Dermis blood vessel endothelial cell (primary cell): ENCODE data around the gene OTUD7B. TPM values are rescaled to one million over a fixed set of nuclear protein-coding genes. Genes with fewer than 3 reads are reported as not detected.
"Not testable (repeated sequence)": the region's sequence is repeated elsewhere in the genome, so short reads cannot be mapped to it uniquely, and the experiment has no call there.

Experiments used
- DNase-seq: peaks from one replicate; pipeline ENCODE4 v3.0.0; 2010
- total RNA-seq: library from RNA; depleted of rRNA; stranded (reverse); fragments of >200 nt; gene quantifications from 2 replicates; pipeline ENCODE4 v1.2.3, GENCODE V29; 2014

Gene OTUD7B
- total RNA-seq, 1 donor from 2014 or later = 17.2 TPM

DNA sequence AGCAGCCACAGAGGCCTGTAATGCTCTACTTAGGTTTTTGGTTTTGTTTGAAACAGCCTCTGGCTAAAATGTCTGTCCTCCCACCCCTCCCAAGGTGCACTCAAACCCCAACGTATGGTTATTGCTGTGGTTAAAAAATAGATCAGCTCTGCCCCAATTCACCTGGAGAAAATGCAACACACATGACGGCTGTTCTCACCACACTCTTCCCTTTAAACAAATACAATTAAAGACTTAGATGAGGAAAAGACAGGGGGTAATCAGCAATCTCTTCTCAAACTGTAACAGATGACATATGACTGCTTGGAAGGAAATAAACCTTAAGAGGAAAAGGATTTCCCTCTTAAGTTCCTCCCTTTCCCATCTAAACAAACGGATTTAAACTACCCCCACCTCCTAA, 67.6 kb downstream of the OTUD7B start:
- no peak for DNase-seq

DNA sequence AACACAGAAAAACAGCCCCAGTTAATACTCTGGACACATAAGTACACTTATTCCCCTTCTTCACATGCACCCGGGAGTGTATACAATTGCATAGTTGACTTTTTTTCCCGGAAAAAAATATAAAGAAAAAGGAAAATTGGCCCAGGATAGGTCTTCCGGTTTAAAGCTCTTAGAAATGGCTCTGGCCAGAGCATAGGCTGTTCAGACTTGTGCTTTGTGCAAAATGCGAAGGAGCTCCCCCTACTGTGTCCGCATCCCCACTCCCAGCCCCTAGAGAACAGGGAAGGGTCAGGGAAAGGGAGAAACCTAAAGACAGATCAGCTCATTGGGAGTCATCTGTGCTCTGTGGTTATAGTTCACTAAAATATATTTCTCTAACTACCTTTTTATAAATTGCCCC, 68.3 kb downstream of the OTUD7B start:
- DNase-seq = peak; percentile 59

DNA sequence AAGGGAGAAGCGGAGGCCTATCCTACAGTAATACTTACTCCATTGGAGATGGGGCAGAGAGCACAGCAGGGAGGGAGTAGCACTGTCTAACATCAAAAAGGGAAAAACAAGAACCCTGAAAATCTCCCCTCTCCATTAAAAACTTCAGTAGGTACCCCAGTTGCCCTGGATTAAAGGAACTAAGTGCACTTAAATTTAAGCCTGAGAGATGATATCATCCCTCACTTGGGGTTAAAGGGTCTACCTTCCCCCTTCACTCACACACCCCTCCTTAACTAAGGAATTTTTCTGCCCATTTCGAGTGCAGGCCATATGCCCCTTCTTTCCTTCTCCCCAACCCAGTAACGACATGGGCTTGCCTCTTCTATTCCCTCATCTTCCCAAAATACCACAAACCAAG, 70.1 kb downstream of the OTUD7B start:
- no peak for DNase-seq

DNA sequence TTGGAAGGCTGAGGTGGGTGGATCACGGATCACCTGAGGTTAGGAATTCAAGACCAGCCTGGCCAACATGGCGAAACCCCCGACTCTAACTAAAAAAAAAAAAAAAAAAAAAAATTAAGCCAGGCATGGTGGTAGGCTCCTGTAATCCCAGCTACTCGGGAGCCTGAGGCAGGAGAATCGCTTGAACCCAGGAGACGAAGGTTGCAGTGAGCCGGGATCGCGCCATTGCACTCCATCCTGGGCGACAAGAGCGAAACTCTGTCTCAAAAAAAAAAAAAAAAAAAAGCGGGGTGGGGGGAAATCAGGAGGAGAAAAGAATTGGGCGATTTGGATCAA, 71.9 kb downstream of the OTUD7B start:
- not testable (repeated sequence) for DNase-seq

DNA sequence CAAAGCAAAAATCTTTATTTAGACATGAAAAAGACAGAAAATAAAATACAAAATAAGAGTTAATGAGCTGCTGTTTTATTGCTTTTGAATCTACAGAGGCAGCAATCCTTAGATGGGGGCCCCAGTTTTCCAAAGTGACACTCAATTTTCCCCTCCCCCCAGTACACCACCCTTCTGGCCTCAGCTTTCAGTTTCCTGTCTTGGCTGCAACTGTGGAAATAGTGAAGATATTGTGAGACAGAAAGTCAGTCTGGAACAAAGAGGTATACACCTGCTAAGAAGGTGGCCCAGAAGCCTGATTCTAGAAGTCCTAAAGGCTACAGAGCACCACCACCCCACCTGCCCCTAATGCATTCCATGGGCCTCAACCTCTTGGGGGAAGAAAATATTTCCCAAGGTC, 72.8 kb downstream of the OTUD7B start:
- peak; percentile 44 for DNase-seq

DNA sequence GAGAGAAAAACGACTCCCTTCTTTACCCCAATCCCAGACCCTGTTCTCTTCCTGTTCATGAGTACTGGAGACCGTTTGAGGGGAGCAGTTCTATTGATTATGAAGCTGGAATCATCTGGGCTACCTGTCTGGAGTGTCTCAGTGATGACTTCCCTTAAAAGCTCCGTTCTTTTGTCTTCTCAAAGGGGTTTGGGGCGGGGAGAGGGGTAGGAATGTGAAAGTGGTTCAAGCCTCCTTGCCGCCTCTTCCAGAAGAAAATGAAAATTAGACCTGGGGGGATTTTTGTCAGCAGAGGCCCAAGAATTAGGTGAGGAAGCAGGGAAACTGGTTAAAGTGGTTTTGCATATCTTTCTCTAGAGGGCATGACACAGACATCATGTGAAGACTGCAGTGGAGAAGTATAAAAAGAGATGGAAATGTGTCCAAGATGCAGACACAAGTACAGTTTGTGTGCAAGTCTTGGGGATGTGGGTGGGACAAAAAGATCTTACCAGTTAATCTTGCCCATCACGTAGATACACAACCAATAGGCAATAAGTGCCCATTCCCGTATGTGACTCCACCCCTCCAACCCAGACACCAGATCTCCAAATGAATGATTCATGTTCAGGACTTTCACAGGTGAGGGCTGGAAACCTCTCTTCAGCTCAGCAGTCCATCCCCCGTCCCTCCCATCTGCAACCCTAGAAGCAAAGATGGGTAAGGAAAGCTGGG, 73.4 kb downstream of the OTUD7B start:
- DNase-seq = peak; percentile 27

DNA sequence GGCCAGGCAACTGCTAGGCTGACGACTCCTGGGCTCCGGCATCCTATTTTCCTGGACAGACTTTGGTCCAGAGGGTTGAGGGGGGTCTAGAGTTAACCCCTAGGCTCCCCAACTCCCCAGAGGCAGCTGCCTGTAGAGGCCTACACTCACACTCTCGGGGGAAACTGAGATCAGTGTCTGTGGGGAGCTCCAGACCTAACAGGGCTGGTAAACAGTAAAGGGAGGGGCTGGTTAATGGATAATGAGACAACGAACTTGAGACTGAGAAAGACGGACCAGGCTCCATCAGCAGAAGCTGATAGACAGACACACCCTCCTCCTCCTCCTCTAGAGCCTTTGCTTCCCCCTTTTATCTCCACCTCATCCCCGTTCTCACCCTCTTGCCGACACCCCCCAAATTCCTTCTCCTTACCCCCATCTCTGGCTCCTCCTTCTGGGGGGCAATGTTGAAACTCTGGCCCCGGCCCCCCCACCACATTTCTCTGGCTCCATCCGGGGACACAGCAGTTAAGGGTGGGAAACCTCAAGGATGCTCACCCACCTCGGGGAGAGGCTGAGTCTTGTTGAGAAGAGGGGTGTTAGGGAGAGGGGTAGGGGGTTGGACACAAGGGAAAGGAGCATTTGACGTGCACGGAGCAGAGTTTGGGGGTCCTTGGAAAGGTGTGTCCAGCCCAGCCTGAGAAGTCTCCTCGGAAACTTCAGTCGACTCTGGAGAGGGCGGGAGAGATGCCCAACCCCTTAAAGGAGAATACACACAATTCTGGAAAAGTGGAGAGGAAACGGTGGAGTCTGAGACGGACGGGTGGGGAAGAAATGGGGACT, 74.1 kb downstream of the OTUD7B start, which contains the start of gene MTMR11:
TSS of gene MTMR11 (minus strand) at position 710 of the 822 bp plus-strand sequence. CDS start at position 478, 232 bp downstream.
- DNase-seq = peak; percentile 17

DNA sequence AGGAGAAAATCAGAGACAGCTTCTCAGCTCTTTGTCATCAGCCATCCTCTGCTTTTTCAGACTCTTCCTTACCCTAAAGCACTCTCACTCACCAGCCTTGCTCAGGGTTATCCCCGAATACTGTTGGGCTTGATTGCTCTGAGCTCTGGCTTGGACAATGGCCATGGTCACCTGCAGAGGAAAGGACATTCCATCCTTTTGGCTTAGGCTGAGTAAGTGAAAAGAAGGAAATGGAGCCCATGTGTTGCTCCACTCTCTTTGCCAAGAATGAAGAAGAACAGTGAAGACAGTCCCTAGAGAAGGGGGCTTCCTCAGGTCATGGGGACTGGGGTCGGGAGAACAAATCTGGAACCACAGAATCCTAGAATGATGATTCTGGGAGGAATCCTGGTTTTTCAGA, 76.2 kb downstream of the OTUD7B start:
- DNase-seq = peak; percentile 17

DNA sequence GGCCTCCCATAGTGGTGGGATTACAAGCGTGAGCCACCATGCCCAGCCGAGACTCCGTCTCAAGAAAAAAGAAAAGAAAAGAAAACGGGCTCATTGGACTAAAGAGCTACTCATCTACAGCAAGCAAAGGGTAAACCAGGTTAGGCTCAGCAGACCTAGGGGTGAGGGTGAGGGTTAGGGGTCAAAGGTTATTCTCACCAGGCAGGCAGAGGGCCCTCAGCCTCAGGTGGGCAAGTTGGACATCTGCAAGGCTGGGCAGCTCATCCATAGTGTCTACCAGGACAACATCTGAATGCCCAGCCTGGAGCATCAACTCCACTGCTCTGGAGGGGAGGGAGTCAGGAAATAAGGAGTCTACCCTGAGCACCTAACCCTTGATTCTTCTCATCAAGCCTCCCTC, 77.3 kb downstream of the OTUD7B start:
- DNase-seq = no peak

DNA sequence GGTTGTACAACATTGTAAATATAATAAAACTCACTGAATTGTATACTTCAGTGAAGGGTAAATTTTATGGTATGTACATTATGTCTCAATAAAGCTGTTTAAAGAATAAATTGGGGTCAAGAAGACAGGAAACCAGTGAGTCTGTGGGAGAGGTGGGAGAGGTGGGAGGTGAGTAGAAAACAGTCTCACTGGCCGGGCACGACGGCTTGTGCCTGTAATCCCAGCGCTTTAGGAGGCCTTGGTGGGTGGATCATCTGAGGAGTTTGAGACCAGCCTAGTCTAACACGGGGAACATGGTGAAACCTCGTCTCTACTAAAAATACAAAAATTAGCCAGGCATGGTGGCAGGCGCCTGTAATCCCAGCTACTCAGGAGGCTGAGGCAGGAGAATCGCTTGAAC, 78.1 kb downstream of the OTUD7B start:
- DNase-seq = no peak

DNA sequence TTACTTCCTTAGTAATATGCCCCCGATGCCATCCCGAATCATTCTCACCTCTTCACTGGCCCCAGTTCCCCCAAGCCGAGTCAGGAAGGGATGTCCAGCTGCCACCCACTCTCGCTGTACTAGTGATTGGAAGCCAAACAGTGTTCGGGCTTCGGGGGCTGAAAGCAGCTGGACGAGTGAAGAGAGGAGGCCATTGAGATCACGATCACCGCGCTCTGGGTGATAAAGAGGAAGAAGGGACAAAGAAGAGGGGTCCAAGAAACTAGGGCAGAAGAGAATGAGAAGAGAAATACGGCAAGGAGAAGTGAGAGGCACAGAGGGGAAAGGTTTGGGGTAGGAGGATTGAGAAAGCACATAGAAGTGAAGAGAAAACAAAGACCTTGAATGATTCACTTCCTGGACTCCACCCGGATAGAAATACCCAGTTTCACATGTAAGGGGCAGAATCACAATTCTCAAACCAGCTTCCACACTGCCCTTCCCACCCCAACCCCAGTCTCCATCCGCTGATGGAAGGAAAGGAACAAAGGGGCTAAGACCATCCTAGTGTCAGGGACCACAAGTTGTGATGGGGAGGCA, 79.2 kb downstream of the OTUD7B start:
- peak; percentile 23 for DNase-seq

DNA sequence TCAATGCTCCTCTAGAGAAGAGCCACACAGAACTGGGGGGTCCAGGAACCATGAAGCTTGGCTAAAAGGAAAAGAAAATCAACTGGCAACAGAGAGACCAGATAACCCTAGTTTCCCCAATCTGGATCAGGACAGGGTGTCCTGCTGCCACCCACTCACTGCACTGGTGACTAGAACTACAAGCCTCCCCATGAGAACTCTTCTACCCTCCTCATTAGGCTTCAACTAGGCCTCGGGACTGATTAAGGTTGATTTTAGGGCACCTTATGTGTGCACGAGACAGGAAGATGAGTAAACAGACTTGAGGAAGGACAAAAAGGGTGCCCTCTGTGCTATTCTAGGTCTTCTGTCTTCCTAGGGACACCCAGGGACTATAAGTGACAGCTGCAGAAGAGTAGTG, 80.7 kb downstream of the OTUD7B start:
- DNase-seq = no peak

DNA sequence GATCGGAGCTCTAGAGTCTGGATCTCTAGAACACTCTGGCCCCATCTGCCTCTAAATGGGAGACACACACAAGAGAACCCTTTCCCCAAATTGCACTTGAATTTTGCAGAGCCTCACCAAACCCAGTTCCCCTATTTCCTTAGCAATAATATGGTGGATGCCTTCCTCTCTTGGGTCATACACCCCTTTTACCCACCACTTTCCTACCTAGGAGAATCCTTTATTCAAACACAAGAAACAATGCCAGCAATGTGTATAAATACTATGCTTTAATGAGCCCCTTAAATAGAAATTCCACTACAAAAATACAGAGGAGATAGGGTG, 82.2 kb downstream of the OTUD7B start:
- no peak for DNase-seq

DNA sequence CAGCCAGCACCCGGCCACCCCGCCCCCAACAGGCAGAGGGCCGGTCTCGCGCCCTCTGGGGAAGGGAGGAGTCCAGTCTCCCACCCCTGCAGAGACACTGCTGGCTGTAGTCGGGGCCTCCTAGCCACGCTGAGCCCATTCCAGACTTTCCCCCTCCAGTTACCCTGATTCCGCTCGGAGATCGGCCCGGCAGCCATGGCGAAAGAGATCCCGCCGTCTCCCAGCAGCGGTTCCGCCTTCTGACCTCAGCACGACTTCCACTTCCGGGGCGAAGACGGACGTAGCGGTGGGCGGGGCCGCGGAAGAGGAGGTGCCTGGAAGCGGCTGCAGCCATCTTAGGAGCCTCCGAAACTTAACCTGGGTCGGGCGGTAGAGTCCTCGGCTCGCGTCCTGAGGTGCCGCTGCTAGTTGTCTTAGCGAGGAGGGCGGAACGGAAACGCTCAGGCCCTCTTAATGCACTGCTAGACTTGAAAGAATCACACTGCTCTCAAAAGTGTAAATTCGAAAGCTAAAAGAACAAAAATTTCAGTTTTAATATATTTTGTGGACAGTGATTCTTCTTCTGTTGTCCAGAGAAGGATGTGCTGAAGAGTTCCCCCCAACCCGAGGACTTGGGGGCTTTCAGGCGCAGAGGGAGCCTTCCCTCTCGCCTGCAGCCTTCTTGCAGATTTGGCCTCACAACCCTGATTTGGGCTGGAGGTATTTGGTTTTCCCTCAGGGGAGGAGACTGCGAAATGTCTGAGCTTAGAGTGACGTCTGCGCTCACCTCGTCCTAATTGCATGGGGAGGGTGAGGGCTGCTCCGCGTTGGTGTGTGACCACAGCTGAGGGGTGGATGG, 82.7 kb downstream of the OTUD7B start, which contains the start of gene SF3B4:
TSS of gene SF3B4 (minus strand) at position 241 of the 838 bp plus-strand sequence. CDS start at position 197, 44 bp downstream.
- DNase-seq = peak; percentile 96

DNA sequence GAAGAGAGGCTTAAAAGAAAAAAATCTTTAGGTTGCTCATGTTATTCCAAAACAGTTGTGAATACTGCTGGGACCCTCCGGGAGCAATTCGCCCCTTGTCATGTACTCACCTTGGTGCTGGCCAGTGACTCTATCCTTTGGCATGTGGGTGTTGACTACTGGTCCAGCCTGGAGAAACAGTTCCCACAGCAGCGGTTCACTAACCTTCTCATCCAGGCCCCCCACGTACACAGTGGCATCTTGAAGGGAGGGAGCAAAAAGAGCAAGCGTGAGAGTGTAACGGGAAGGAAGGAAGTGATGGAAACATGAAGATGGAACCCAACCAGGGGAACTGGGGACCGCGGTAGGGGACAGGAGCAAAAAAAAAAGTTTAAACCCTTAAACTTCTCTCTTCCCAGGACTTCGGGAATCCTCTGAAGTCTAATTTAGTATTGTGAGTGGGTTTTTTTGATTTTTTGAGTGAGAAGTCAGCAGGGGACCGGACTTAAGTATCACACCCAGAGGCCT, 83.4 kb downstream of the OTUD7B start:
- DNase-seq = no peak

DNA sequence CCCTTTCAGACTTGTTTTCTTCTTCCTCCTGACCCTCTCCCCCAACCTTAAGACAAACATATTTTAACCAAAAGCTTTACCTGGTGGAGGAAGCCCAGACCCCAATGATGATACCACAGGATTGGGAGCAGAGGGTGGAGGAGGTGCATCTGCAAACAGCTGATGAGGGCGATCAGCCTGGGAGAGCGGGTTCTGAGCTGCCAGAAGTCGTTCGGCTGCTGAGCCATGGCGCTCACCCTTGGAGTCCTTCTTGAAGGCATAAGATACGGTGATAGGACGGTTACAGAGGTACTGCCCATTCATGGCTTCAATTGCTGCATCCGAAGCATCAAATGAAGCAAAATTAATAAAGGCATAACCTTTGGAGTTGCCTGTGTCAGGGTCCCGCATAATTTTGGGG, 84.2 kb downstream of the OTUD7B start:
- no peak for DNase-seq

DNA sequence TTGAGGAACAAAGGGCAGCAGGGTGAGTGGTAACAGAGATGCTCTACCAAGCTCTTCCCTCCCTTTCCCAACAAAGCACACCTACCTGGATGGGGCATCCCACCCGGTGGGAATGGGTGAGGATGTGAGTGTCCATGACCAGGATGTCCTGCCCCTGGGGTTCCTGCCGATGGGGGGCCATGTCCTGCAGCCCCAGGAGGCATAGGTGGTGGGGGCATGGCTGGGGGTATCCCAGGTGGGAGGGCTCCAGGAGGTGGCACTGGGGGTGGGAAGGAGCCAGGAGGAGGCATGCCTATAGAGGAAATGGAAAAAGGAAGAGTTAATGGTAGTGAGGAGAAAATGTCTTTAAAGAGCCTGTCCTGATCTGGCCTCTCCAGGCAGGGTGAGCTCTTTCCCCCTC, 84.8 kb downstream of the OTUD7B start:
- no peak for DNase-seq

DNA sequence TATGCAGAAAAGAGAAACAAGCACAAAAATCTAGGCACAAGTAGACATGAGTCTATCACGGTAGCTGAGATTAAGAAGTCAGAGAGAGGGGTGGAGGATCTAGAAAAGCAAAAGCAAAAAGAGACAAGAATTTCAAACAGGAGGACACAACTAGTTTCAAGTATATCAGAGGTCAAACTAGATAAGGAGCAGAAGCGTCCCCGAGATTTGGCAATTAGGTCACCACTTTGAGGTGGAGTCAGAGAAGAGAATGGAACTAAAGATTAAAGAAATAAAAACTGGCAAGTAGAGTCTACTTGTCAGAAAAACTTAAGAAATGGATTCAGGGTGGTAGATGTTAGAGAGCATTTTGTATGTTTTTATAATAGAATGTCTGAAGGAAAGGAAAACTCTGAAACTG, 85.2 kb downstream of the OTUD7B start:
- DNase-seq = no peak

DNA sequence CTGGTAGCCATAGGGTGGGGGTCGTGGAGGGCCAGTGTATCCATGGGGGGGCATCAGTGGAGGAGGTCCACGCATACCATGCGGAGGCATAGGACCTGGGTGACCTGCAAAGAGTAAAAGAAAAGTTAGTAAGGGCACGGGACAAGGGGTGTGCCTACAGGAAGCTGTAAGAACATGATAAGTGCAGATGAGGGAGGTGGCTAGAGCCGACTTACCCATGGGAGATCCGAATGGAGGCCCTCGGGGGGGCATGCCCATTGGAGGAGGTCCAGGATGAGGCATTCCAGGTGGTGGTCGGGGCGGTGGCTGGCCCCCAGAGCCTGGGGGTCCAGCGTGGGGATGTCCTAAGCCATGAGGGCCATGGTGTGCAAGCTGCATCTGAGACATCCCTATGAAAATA, 86.9 kb downstream of the OTUD7B start:
- DNase-seq = no peak

DNA sequence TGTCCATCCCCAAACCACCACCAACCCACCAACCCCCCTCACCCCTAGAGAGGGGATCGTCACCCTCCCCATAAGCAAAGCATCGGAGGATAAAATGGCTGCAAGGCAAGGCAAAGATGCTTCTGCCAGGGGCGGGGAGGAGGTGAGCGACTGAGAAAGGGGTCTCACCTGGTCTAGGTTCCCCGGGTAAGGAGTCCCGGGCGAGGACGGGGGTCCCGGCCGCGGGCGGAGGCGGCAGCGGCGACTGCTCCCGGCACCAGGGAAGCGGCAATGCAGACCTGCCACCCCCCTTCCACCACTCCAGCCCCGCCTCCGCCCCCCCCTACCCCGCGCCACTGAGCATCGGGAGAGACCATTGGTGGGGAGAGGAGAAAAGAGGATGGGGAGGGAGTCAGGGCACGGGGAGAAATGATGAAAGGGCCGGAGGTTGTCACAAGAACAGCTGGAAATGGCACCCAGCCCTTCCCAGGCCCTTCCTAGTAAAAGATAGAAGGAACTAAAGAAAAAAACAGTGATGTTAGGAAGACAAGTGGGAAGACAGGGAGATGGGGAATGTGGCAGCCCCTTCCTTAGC, 92.9 kb downstream of the OTUD7B start, which contains the start of gene SV2A:
TSS of gene SV2A (minus strand) at position 274 of the 574 bp plus-strand sequence. CDS start 4,004 bp downstream, outside the sequence.
- no peak for DNase-seq

DNA sequence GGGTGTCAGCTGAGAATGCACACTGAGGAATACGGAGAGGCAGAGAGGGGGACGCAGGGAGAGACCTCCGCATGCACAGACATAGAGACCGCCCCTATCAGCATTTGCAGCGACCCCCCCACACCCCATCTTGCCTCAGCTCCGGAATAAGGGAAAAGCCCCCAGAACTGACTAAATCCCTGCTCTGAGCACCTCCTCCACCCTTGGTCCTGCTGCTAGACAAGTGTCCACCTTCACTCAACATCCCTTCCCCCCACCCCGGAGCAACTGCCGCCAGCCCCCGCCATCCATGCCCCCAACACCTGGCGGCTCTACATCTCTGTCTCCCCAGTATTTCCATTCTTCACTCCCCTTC, 93.7 kb downstream of the OTUD7B start:
- DNase-seq = no peak

DNA sequence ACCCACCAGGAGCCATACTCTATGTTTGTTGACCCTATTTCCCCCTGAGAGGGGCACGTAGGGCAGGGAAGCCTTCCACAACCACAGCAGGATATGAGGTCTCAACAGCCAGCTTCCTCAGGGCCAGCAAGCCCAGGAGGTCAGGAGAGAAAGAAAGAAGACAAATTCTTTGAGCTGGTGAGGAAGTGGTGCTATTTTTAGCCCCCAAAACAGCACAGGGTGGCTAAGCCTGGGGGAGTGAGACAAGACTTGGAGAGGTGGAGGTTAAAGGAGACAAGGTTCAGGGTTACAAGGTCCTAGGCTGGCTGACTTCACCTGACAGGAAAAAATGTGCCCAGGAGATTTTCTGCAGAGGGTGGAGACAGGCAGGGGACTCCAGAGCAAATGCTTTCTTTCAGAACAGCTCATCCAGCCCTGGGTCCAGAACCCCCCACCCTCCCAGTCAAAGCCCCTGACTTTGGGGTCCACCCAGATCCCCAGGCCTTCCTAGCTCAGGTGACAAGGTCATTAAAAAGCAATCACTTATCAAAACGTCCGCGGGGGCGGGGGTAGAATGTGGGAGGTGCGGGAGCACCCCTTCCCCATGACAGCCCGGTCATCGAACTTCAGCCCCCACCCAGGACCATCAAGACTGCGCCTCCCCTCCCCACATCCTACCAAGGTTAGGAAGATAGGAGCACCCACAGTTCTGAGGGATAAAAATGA, 94.2 kb downstream of the OTUD7B start:
- no peak for DNase-seq
